SK-N-SH (cell line): ENCODE results near the gene ATG16L1. TPM values are rescaled to one million over a fixed set of nuclear protein-coding genes. Genes with fewer than 3 reads are reported as not detected.

Experiments
- CTCF ChIA-PET: fragments of 300-600, 350-600 bp; formaldehyde crosslinking; extraction: SDS; loops from one replicate; lab custom pipeline; 2021; lab: Yijun Ruan, JAX
- POLR2A ChIA-PET: fragments of 350-600 bp; sonication (Branson Sonifier 250); formaldehyde crosslinking; extraction: SDS; loops from one replicate; lab custom pipeline; 2020; ENCODE audit warnings: antibody characterized with exemption, inconsistent platforms; lab: Yijun Ruan, JAX
- DNase-seq: peaks from one replicate; pipeline ENCODE4 v3.0.0; 2012
- H2AFZ ChIP-seq: fragments of 200-600 bp; sonication (generic); 2 replicates; pipeline ENCODE4 v1.8.1; 2016; ENCODE audit warnings: antibody characterized with exemption, mild to moderate bottlenecking, low read depth
- H3F3A ChIP-seq: fragments of 200-600 bp; sonication (generic); replicated peaks from 2 replicates; pipeline ENCODE3; 2016; ENCODE audit warnings: antibody characterized with exemption, mild to moderate bottlenecking; ENCODE audit not compliant: insufficient read depth
- H3K27ac ChIP-seq, 2 experiments: fragments of 200-500 bp in 1 of 2; fragments of 200-600 bp in 1 of 2; sonication (Bioruptor generic) in 1 of 2; sonication (generic), shearing (Covaris generic) in 1 of 2; 2 replicates each; pipeline versions ENCODE4 v1.5.1 to v1.6.1; 2014 to 2016; ENCODE audit warnings: low read depth in 2 of 2, inconsistent platforms in 1 of 2, low read length in 1 of 2, mild to moderate bottlenecking in 1 of 2, mixed read lengths in 1 of 2
- H3K27me3 ChIP-seq: fragments of 200-600 bp; sonication (generic), shearing (Covaris generic); 2 replicates; pipeline ENCODE4 v1.6.1; 2016; ENCODE audit warnings: mixed run types; ENCODE audit not compliant: insufficient read depth
- H3K36me3 ChIP-seq, 2 experiments: fragments of 200-500 bp in 1 of 2; fragments of 200-600 bp in 1 of 2; sonication (Bioruptor generic) in 1 of 2; sonication (generic) in 1 of 2; replicated peaks in 1 of 2; 2 replicates each; pipeline versions ENCODE3 to v1.5.1; 2014 to 2016; ENCODE audit warnings: low read length in 1 of 2, mild to moderate bottlenecking in 1 of 2; ENCODE audit not compliant: insufficient read depth in 2 of 2, control insufficient read depth in 1 of 2
- H3K4me1 ChIP-seq, 2 experiments: fragments of 200-500 bp in 1 of 2; fragments of 200-600 bp in 1 of 2; sonication (Bioruptor generic) in 1 of 2; sonication (generic), shearing (Covaris generic) in 1 of 2; 2 replicates each; pipeline versions ENCODE4 v1.5.1 to v1.6.1; 2014 to 2016; ENCODE audit warnings: low read depth in 1 of 2, low read length in 1 of 2, mixed run types in 1 of 2; ENCODE audit not compliant: insufficient read depth in 2 of 2, control insufficient read depth in 1 of 2
- H3K4me2 ChIP-seq: fragments of 200-600 bp; sonication (generic), shearing (Covaris generic); 2 replicates; pipeline ENCODE4 v1.6.1; 2017; ENCODE audit warnings: mixed run types
- H3K4me3 ChIP-seq, 2 experiments: fragments of 200-500 bp in 1 of 2; fragments of 200-600 bp in 1 of 2; sonication (Bioruptor generic) in 1 of 2; sonication (generic), shearing (Covaris generic) in 1 of 2; 2 replicates each; pipeline versions ENCODE4 v1.5.1 to v1.8.1; 2014 to 2016; ENCODE audit warnings: low read depth in 2 of 2, inconsistent platforms in 1 of 2, low read length in 1 of 2, mild to moderate bottlenecking in 1 of 2, mixed read lengths in 1 of 2, moderate library complexity in 1 of 2
- H3K79me2 ChIP-seq: fragments of 200-600 bp; sonication (generic); 2 replicates; pipeline ENCODE4 v1.8.1; 2017; ENCODE audit warnings: mild to moderate bottlenecking; ENCODE audit not compliant: insufficient read depth
- H3K9ac ChIP-seq: fragments of 200-600 bp; sonication (generic); 2 replicates; pipeline ENCODE4 v1.6.1; 2017; ENCODE audit warnings: mixed run types
- H3K9me2 ChIP-seq: fragments of 200-600 bp; sonication (generic); 2 replicates; pipeline ENCODE4 v1.6.1; 2017; ENCODE audit warnings: mixed run types
- H3K9me3 ChIP-seq: fragments of 200-600 bp; sonication (generic); 2 replicates; pipeline ENCODE4 v1.6.1; 2017; ENCODE audit warnings: mixed run types, mild to moderate bottlenecking, moderate library complexity
- H4K20me1 ChIP-seq: fragments of 200-600 bp; sonication (generic); 2 replicates; pipeline ENCODE4 v1.6.1; 2017; ENCODE audit warnings: mild to moderate bottlenecking, mixed run types; ENCODE audit not compliant: insufficient read depth
- FOXM1 ChIP-seq: IDR thresholded peaks from 2 replicates; pipeline ENCODE4 v1.4.0; 2012; ENCODE audit warnings: low read depth, mild to moderate bottlenecking
- MAX ChIP-seq: IDR thresholded peaks from 2 replicates; pipeline ENCODE4 v1.4.0; 2012; ENCODE audit warnings: low read depth
- MEF2A ChIP-seq: IDR thresholded peaks from 2 replicates; pipeline ENCODE4 v1.4.0; 2012; ENCODE audit warnings: low read depth, borderline replicate concordance
- POLR2AphosphoS5 ChIP-seq: IDR thresholded peaks from 2 replicates; pipeline ENCODE4 v1.6.1; 2012; ENCODE audit warnings: low read depth, low read length
- RCOR1 ChIP-seq: fragments of 150-350 bp; IDR thresholded peaks from 2 replicates; pipeline ENCODE4 v1.6.1; 2017; ENCODE audit warnings: antibody characterized with exemption, low read length
- REST ChIP-seq: IDR thresholded peaks from 2 replicates; pipeline ENCODE4 v1.6.1; 2012; ENCODE audit warnings: mild to moderate bottlenecking, low read depth, low read length, moderate library complexity
- SIN3A ChIP-seq: IDR thresholded peaks from 2 replicates; pipeline ENCODE4 v1.6.1; 2012; ENCODE audit warnings: low read depth, mild to moderate bottlenecking, low read length, moderate library complexity, borderline replicate concordance
- TAF1 ChIP-seq: IDR thresholded peaks from 2 replicates; pipeline ENCODE4 v1.6.1; 2012; ENCODE audit warnings: low read depth, mild to moderate bottlenecking, low read length, moderate library complexity, borderline replicate concordance
- TEAD4 ChIP-seq: IDR thresholded peaks from 2 replicates; pipeline ENCODE4 v1.4.0; 2012; ENCODE audit warnings: mild to moderate bottlenecking, borderline replicate concordance; ENCODE audit not compliant: insufficient read depth
- USF2 ChIP-seq: fragments of 150-350 bp; IDR thresholded peaks from 2 replicates; pipeline ENCODE4 v1.6.1; 2017; ENCODE audit warnings: antibody characterized with exemption, low read length, low read depth, borderline replicate concordance
- YY1 ChIP-seq: IDR thresholded peaks from 2 replicates; pipeline ENCODE4 v1.4.0; 2012; ENCODE audit warnings: low read depth, mild to moderate bottlenecking
- WGBS: methylation state at CpG from one replicate; pipeline ENCODE4 v1.1.6; 2017; ENCODE audit warnings: low lambda C conversion rate; 5-methylcytosine and 5-hydroxymethylcytosine counted together
- polyA plus RNA-seq, 3 experiments: library from polyadenylated mRNA; depleted of rRNA; stranded (reverse); fragments of >200 nt; gene quantifications; 2 replicates each; pipeline ENCODE4 v1.2.3, GENCODE V29; 2012

The ATG16L1 gene
- polyA plus RNA-seq, 1 of the 3 experiments (the other 2 are of a cell fraction): 22.2 TPM

DNA sequence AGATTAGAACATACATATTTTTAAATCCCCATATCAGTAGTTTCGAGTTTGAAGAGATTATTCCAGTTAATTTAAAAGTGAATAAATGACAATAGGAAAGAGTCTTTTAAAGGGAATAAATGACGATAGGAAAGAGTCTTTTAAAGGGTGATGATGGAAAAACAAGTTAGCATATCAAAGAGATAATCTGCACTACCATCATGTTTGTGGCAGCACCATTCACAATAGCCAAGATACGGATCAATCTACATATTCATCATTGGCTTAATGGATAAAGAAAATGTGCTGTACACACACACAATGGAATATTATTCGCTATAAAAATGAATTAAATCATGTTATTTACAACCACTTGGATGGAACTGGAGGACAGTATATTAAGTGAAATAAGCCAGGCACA lies 15.0 kb downstream of the ATG16L1 start (continued):
- no peak for TF ChIP-seq TAF1

GRCh38 chr2:233267516-233268245 lies 16.2 kb downstream of the ATG16L1 start:
- 96% methylated on average over 6 of the region's 6 CpGs for WGBS
- H3K9ac ChIP-seq: no peak overlapping the region
- H2AFZ ChIP-seq: no peak overlapping the region
- POLR2A ChIA-PET: no interaction called here
- no peaks in the 10 kb centered on the region for H3K4me1 ChIP-seq
- peaks cover 86 to 89% of the 10 kb centered on the region in 2 experiments for H3K36me3 ChIP-seq
- TF ChIP-seq RCOR1 (no peak), MEF2A (no peak), TEAD4 (no peak), POLR2AphosphoS5 (no peak), USF2 (no peak), SIN3A (no peak), REST (no peak), MAX (no peak), YY1 (no peak), FOXM1 (no peak)
- CTCF ChIA-PET: no interaction called here
- no peak overlapping the region for H3K4me3 ChIP-seq
- H3K27me3 ChIP-seq: no peaks in the 10 kb centered on the region
- H3K4me2 ChIP-seq: no peak overlapping the region
- no peak for DNase-seq
- H3F3A ChIP-seq: no peaks in the 10 kb centered on the region
- no peak overlapping the region for H3K27ac ChIP-seq
- H4K20me1 ChIP-seq: no peaks in the 10 kb centered on the region
- H3K9me3 ChIP-seq: no peaks in the 10 kb centered on the region
- H3K9me2 ChIP-seq: no peaks in the 10 kb centered on the region
- peaks cover 2% of the 10 kb centered on the region for H3K79me2 ChIP-seq
